Lower leg skin (tissue), 3 donors: ENCODE results near the gene TDRD7.

Source experiments
- CTCF ChIP-seq, 3 donors: fragments of 450-650 bp; IDR thresholded peaks; one replicate each; pipeline ENCODE4 v1.5.1; 2016; ENCODE audit warnings: antibody characterized with exemption in 3 of 3, mild to moderate bottlenecking in 3 of 3, moderate library complexity in 2 of 3
- POLR2A ChIP-seq, 2 donors: fragments of 450-650 bp; IDR thresholded peaks; one replicate each; pipeline ENCODE4 v1.6.1; 2016 to 2017; ENCODE audit warnings: antibody characterized with exemption in 2 of 2, mild to moderate bottlenecking in 1 of 2, moderate library complexity in 1 of 2

- TF ChIP-seq CTCF (IDR thresholded peaks at IDR 0.05) (no peak), POLR2A (IDR thresholded peaks at IDR 0.05) (no peak)
Observed at GRCh38 chr9:97382099-97382718, 29.7 kb upstream of the TDRD7 start.
